Sigmoid colon (tissue), 4 donors: ENCODE results near the gene PRKG1.

Source experiments
- EP300 ChIP-seq, 4 donors: sonication (generic); formaldehyde crosslinking; IDR thresholded peaks; one replicate each; pipeline ENCODE4 v1.6.1; 2017; ENCODE audit warnings: antibody characterized with exemption in 4 of 4
- POLR2A ChIP-seq, 2 donors: fragments of 450-650 bp; IDR thresholded peaks; one replicate each; pipeline ENCODE4 v1.6.1; 2016; ENCODE audit warnings: antibody characterized with exemption in 2 of 2, mild to moderate bottlenecking in 2 of 2, moderate library complexity in 2 of 2
- TF ChIP-seq, protein P1 (sequence below), 4 experiments: fragments of 450-650 bp in 3 of 4; fragments of 200-600 bp in 1 of 4; IDR thresholded peaks; one replicate each; pipeline ENCODE4 v1.5.1; 2016 to 2019; ENCODE audit warnings: antibody characterized with exemption in 4 of 4, mild to moderate bottlenecking in 3 of 4, moderate library complexity in 2 of 4

GRCh38 chr10:51821045-51821444 lies 746.8 kb downstream of the PRKG1 start:
- TF ChIP-seq, protein P1, sequence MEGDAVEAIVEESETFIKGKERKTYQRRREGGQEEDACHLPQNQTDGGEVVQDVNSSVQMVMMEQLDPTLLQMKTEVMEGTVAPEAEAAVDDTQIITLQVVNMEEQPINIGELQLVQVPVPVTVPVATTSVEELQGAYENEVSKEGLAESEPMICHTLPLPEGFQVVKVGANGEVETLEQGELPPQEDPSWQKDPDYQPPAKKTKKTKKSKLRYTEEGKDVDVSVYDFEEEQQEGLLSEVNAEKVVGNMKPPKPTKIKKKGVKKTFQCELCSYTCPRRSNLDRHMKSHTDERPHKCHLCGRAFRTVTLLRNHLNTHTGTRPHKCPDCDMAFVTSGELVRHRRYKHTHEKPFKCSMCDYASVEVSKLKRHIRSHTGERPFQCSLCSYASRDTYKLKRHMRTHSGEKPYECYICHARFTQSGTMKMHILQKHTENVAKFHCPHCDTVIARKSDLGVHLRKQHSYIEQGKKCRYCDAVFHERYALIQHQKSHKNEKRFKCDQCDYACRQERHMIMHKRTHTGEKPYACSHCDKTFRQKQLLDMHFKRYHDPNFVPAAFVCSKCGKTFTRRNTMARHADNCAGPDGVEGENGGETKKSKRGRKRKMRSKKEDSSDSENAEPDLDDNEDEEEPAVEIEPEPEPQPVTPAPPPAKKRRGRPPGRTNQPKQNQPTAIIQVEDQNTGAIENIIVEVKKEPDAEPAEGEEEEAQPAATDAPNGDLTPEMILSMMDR (IDR thresholded peaks at IDR 0.05) = no peak
- TF ChIP-seq EP300 (IDR thresholded peaks at IDR 0.05) = no peak
- no peak for TF ChIP-seq POLR2A (IDR thresholded peaks at IDR 0.05)
